Upper lobe of left lung (tissue), 6 donors: ENCODE results near the gene RPL27. TPM values are rescaled to one million over a fixed set of nuclear protein-coding genes. Genes with fewer than 3 reads are reported as not detected.

Source experiments
- ATAC-seq, 2 donors: fragments of 200-7000 bp; cut with Tn5 transposase; one replicate each; pipeline ENCODE4 v1.9.1; 2022; ENCODE audit warnings: mild to moderate bottlenecking in 2 of 2, moderate library complexity in 2 of 2; ENCODE audit not compliant: low FRiP score in 2 of 2
- DNase-seq, 2 donors: peaks; one replicate each; pipeline ENCODE4 v3.0.0-alpha.2; 2019 to 2020
- H3K27ac ChIP-seq, 4 donors: fragments of 200-600 bp; sonication (generic); one replicate each; pipeline ENCODE4 v1.5.1; 2016 to 2019
- H3K27me3 ChIP-seq, 4 donors: fragments of 200-600 bp; sonication (generic); one replicate each; pipeline ENCODE4 v1.5.1; 2017 to 2019
- H3K36me3 ChIP-seq, 4 donors: fragments of 200-600 bp; sonication (generic); one replicate each; pipeline ENCODE4 v1.5.1; 2016 to 2019
- H3K4me1 ChIP-seq, 4 donors: fragments of 200-600 bp; sonication (generic); one replicate each; pipeline ENCODE4 v1.5.1; 2018 to 2019
- H3K4me3 ChIP-seq, 4 donors: fragments of 200-600 bp; sonication (generic); one replicate each; pipeline ENCODE4 v1.5.1; 2017 to 2019; ENCODE audit warnings: mild to moderate bottlenecking in 2 of 4, moderate library complexity in 1 of 4
- H3K9me3 ChIP-seq, 4 donors: fragments of 200-600 bp; sonication (generic); one replicate each; pipeline ENCODE4 v1.5.1; 2018 to 2019
- EP300 ChIP-seq, 4 donors: sonication (generic); formaldehyde crosslinking; IDR thresholded peaks; one replicate each; pipeline ENCODE4 v1.5.1; 2017; ENCODE audit warnings: antibody characterized with exemption in 4 of 4, control low read depth in 2 of 4
- POLR2A ChIP-seq, 4 donors: fragments of 450-650 bp; IDR thresholded peaks; one replicate each; pipeline ENCODE4 v1.5.1; 2016 to 2017; ENCODE audit warnings: antibody characterized with exemption in 4 of 4, mild to moderate bottlenecking in 2 of 4
- POLR2AphosphoS5 ChIP-seq, 2 donors: sonication (generic); formaldehyde crosslinking; IDR thresholded peaks; one replicate each; pipeline ENCODE4 v1.5.1; 2017; ENCODE audit warnings: antibody characterized with exemption in 2 of 2
- WGBS, 2 donors: methylation state at CpG; one replicate each; pipeline ENCODE4 v1.1.5; 2017 to 2018; 5-methylcytosine and 5-hydroxymethylcytosine counted together
- total RNA-seq, 6 donors: library from RNA; depleted of rRNA in 4 of 6; stranded (reverse); fragments of >200 nt in 4 of 6; gene quantifications; one replicate each; pipeline versions ENCODE4 v1.1.0 to v1.2.1, GENCODE V29; 2016 to 2021
- TF ChIP-seq, protein P1 (sequence below), 6 experiments: fragments of 450-650 bp in 4 of 6; fragments of 200-600 bp in 2 of 6; sonication (generic) in 2 of 6; IDR thresholded peaks; one replicate each; pipeline ENCODE4 v1.5.1; 2016 to 2019; ENCODE audit warnings: antibody characterized with exemption in 6 of 6
- donor health status: DM: no; HTN: no; CAD: no; lungs with moderate emphysema.
- donor health status: DM: no; HTN: yes; CAD: no; lungs with severe emphysema.

Gene RPL27
- total RNA-seq = 1,000 to 10,000 TPM in 2 of 6 donors, 100 to 1,000 TPM in 4; 534 to 1,192 (median 783) TPM

- WGBS, 2 donors = 0% methylated on average over 22 to 48 of the region's 49 CpGs
- Histone ChIP-seq H3K4me1 (peaks cover 24 to 41% (median 31%) of the 10 kb centered on the region in 4 donors), H3K9me3 (no peaks in the 10 kb centered on the region), H3K36me3 (peaks cover 21 to 49% (median 38%) of the 10 kb centered on the region in 4 donors), H3K27ac (peak within 1 kb of the TSS; percentile 92 to 96 (median 94)), H3K27me3 (no peaks in the 10 kb centered on the region), H3K4me3 (peak within 1 kb of the TSS; percentile 57 to 92 (median 74))
- TF ChIP-seq POLR2A (IDR thresholded peaks at IDR 0.05) (peak; percentile 67 to 90 (median 80)), EP300 (IDR thresholded peaks at IDR 0.05) (peak in 2 of 4 donors; percentile 7 to 79), POLR2AphosphoS5 (IDR thresholded peaks at IDR 0.05) (peak; percentile 93 to 98)
- TF ChIP-seq, protein P1, sequence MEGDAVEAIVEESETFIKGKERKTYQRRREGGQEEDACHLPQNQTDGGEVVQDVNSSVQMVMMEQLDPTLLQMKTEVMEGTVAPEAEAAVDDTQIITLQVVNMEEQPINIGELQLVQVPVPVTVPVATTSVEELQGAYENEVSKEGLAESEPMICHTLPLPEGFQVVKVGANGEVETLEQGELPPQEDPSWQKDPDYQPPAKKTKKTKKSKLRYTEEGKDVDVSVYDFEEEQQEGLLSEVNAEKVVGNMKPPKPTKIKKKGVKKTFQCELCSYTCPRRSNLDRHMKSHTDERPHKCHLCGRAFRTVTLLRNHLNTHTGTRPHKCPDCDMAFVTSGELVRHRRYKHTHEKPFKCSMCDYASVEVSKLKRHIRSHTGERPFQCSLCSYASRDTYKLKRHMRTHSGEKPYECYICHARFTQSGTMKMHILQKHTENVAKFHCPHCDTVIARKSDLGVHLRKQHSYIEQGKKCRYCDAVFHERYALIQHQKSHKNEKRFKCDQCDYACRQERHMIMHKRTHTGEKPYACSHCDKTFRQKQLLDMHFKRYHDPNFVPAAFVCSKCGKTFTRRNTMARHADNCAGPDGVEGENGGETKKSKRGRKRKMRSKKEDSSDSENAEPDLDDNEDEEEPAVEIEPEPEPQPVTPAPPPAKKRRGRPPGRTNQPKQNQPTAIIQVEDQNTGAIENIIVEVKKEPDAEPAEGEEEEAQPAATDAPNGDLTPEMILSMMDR (IDR thresholded peaks at IDR 0.05) = peak; percentile 93 to 95 (median 95)
- DNase-seq (peak; percentile 91 to 99), ATAC-seq (peak; percentile 98)
These were observed at the start of gene RPL27 for GRCh38 chr17:42997984-42998938. RPL27 (plus strand) TSS chr17:42998419; CDS start chr17:42998751, 332 bp downstream.

DNA sequence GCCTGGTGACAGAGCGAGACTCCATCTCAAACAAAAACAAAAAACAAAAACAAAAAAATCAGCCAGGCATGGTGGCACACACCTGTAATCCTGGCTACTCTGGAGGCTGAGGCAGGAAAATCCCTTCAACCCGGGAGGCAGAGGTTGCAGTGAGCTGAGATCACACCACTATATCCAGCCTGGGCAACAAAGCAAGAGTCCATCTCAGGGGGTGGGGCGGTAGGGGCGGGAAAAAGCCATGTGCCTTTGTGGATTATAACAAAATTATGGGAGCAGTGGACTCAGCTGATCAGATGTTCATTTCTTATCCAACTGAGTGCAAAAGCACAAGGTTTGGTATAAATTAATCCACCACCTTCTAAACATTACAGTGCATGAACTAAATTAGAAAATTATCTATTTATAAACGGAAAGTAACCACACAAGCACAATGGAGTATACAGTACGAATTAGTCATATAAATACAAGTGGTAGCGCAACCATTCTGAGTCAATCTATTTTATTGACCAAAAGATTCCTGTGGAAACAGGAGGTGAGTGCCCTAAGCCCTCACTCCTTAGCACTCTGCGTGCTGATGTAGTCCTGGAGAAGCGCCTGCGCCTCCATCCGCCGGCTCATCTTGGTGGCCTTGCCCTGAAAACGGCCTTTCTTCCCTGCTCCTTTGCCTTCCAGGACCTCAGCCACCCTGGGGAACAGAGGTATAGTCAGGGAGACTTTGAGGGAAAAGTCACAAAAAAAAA is 48.0 kb upstream of the RPL27 start:
- Histone ChIP-seq H3K9me3 (no peaks in the 10 kb centered on the region), H3K27me3 (no peaks in the 10 kb centered on the region), H3K4me1 (peaks cover 0 to 6% (median 3%) of the 10 kb centered on the region in 4 donors), H3K27ac (no peak overlapping the region), H3K4me3 (no peak overlapping the region), H3K36me3 (peaks cover 4 to 69% (median 58%) of the 10 kb centered on the region in 4 donors)
- WGBS, 2 donors = 94 to 95% methylated on average over 13 of the region's 13 CpGs
- DNase-seq (peak in 1 of 2 donors; percentile 12), ATAC-seq (no peak)
- TF ChIP-seq POLR2AphosphoS5 (IDR thresholded peaks at IDR 0.05) = no peak
- TF ChIP-seq, protein P1 (IDR thresholded peaks at IDR 0.05) = no peak

GRCh38 chr17:42953669-42954068 is 44.5 kb upstream of the RPL27 start:
- Histone ChIP-seq H3K27me3 (no peaks in the 10 kb centered on the region), H3K9me3 (no peaks in the 10 kb centered on the region), H3K4me1 (no peaks in the 10 kb centered on the region), H3K36me3 (peaks cover 4 to 93% (median 77%) of the 10 kb centered on the region in 4 donors), H3K27ac (no peak overlapping the region), H3K4me3 (no peak overlapping the region)
- WGBS, 2 donors = 78% methylated on average over 1 of the region's 1 CpG
- no peak for DNase-seq
- no peak for TF ChIP-seq POLR2AphosphoS5 (IDR thresholded peaks at IDR 0.05)
- no peak for TF ChIP-seq POLR2A (IDR thresholded peaks at IDR 0.05)
- no peak for TF ChIP-seq EP300 (IDR thresholded peaks at IDR 0.05)
- TF ChIP-seq, protein P1 (IDR thresholded peaks at IDR 0.05) = no peak
- ATAC-seq = no peak

GRCh38 chr17:42964161-42964932 is 33.9 kb upstream of the RPL27 start, which contains the start of gene AARSD1:
AARSD1 (minus strand) TSS chr17:42964454; CDS start chr17:42964440, 14 bp downstream.
- Histone ChIP-seq H3K36me3 (peaks cover 17 to 29% (median 25%) of the 10 kb centered on the region in 4 donors), H3K4me1 (peaks cover 0 to 22% (median 9%) of the 10 kb centered on the region in 4 donors), H3K9me3 (no peaks in the 10 kb centered on the region), H3K27me3 (no peaks in the 10 kb centered on the region), H3K27ac (peak within 1 kb of the TSS; percentile 78 to 84 (median 79)), H3K4me3 (peak within 1 kb of the TSS; percentile 29 to 77 (median 60))
- ATAC-seq (peak; percentile 96 to 98), DNase-seq (peak; percentile 93 to 94)
- TF ChIP-seq POLR2AphosphoS5 (IDR thresholded peaks at IDR 0.05) = peak; percentile 89 to 98
- TF ChIP-seq EP300 (IDR thresholded peaks at IDR 0.05) = peak in 1 of 4 donors; percentile 87
- peak in 3 of 4 donors; percentile 14 to 82 (median 43) for TF ChIP-seq POLR2A (IDR thresholded peaks at IDR 0.05)
- TF ChIP-seq, protein P1 (IDR thresholded peaks at IDR 0.05) = peak in 2 of 6 experiments; percentile 21 to 31
- 1 to 2% methylated on average over 36 to 41 of the region's 43 CpGs for WGBS, 2 donors
